GM23338 (cell line): ENCODE measurements around the gene LCP1. TPM values are rescaled to one million over a fixed set of nuclear protein-coding genes. Genes with fewer than 3 reads are reported as not detected.

ENCODE experiments used
- ATAC-seq: fragments of 200-7000 bp; cut with Tn5 transposase; 3 replicates; pipeline ENCODE4 v1.9.1; 2020
- DNase-seq: peaks from one replicate; pipeline ENCODE4 v3.0.0-alpha.2; 2015; ENCODE audit warnings: low spot score
- H2AFZ ChIP-seq: fragments of 200-600 bp; sonication (generic); 2 replicates; pipeline ENCODE4 v1.8.0; 2016; ENCODE audit warnings: antibody characterized with exemption, mild to moderate bottlenecking, moderate library complexity
- H3F3A ChIP-seq: fragments of 200-600 bp; sonication (generic); replicated peaks from 2 replicates; pipeline ENCODE4 v1.8.0; 2017; ENCODE audit warnings: antibody characterized with exemption, mixed run types, low read depth
- H3K27ac ChIP-seq: fragments of 200-600 bp; sonication (generic); 2 replicates; pipeline ENCODE4 v1.6.1; 2016; ENCODE audit warnings: low read depth
- H3K27me3 ChIP-seq: fragments of 200-600 bp; sonication (generic); 2 replicates; pipeline ENCODE4 v1.8.0; 2016; ENCODE audit warnings: mild to moderate bottlenecking, mixed run types, moderate library complexity; ENCODE audit not compliant: insufficient read depth
- H3K36me3 ChIP-seq: fragments of 200-600 bp; sonication (generic); 2 replicates; pipeline ENCODE4 v1.8.0; 2016; ENCODE audit warnings: mild to moderate bottlenecking; ENCODE audit not compliant: insufficient read depth
- H3K4me1 ChIP-seq: fragments of 200-600 bp; sonication (generic); 2 replicates; pipeline ENCODE4 v1.8.0; 2016; ENCODE audit warnings: mild to moderate bottlenecking, moderate library complexity; ENCODE audit not compliant: insufficient read depth
- H3K4me2 ChIP-seq: fragments of 200-600 bp; sonication (generic); 2 replicates; pipeline ENCODE4 v1.7.1; 2017; ENCODE audit warnings: mixed run types
- H3K4me3 ChIP-seq: fragments of 200-600 bp; sonication (generic); 2 replicates; pipeline ENCODE4 v1.6.1; 2016; ENCODE audit warnings: mixed run types
- H3K79me2 ChIP-seq: fragments of 200-600 bp; sonication (generic); replicated peaks from 2 replicates; pipeline ENCODE4 v1.8.0; 2017; ENCODE audit warnings: mild to moderate bottlenecking; ENCODE audit not compliant: insufficient read depth
- H3K9me2 ChIP-seq: fragments of 200-600 bp; sonication (generic); 2 replicates; pipeline ENCODE4 v1.8.0; 2017; ENCODE audit not compliant: insufficient read depth
- H4K20me1 ChIP-seq: fragments of 200-600 bp; sonication (generic); replicated peaks from 2 replicates; pipeline ENCODE4 v1.8.0; 2017; ENCODE audit warnings: mild to moderate bottlenecking; ENCODE audit not compliant: insufficient read depth
- H3K27ac Mint-ChIP-seq: 2 replicates; pipeline ENCODE4 v1.8.0; 2020; ENCODE audit warnings: inconsistent platforms, mild to moderate bottlenecking, moderate library complexity, mixed read lengths
- H3K27me3 Mint-ChIP-seq: 3 replicates; pipeline ENCODE4 v1.8.0; 2022; ENCODE audit warnings: low read depth, mild to moderate bottlenecking, moderate library complexity, mixed read lengths, inconsistent platforms; ENCODE audit not compliant: insufficient read depth, poor library complexity
- H3K36me3 Mint-ChIP-seq: 3 replicates; pipeline ENCODE4 v1.8.0; 2021; ENCODE audit warnings: low read depth, mild to moderate bottlenecking, inconsistent platforms, moderate library complexity, mixed read lengths
- H3K4me1 Mint-ChIP-seq: 3 replicates; pipeline ENCODE4 v1.8.0; 2020; ENCODE audit warnings: mild to moderate bottlenecking, inconsistent platforms, mixed read lengths
- H3K4me3 Mint-ChIP-seq: 3 replicates; pipeline ENCODE4 v1.8.0; 2021; ENCODE audit warnings: moderate library complexity, mild to moderate bottlenecking, inconsistent platforms, mixed read lengths
- H3K9me3 Mint-ChIP-seq: 3 replicates; pipeline ENCODE4 v1.8.0; 2020; ENCODE audit warnings: moderate library complexity, mild to moderate bottlenecking, inconsistent platforms, mixed read lengths
- CREB1 ChIP-seq: fragments of 250-450 bp; sonication (Bioruptor Pico); IDR thresholded peaks from 2 replicates; pipeline ENCODE4 v1.5.0; 2020; ENCODE audit warnings: low read depth, mild to moderate bottlenecking, moderate library complexity
- CTCF ChIP-seq, 2 experiments: fragments of 200-600 bp in 1 of 2; sonication (generic) in 1 of 2; conservative IDR thresholded peaks; 2 replicates each; pipeline versions ENCODE4 v1.5.1 to v1.6.1; 2016 to 2017; ENCODE audit warnings: antibody characterized with exemption in 2 of 2, low read depth in 2 of 2, mild to moderate bottlenecking in 2 of 2, moderate library complexity in 1 of 2
- ETS1 ChIP-seq: IDR thresholded peaks from 2 replicates; pipeline ENCODE4 v1.6.1; 2016; ENCODE audit warnings: antibody characterized with exemption
- EZH2 ChIP-seq: fragments of 200-600 bp; sonication (generic); IDR thresholded peaks from one replicate; pipeline ENCODE4 v1.8.0; 2017; ENCODE audit warnings: antibody characterized with exemption, mild to moderate bottlenecking, low read depth; ENCODE audit not compliant: unreplicated experiment
- EZH2phosphoT487 ChIP-seq: fragments of 200-600 bp; sonication (generic); IDR thresholded peaks from one replicate; pipeline ENCODE4 v1.8.1; 2018; ENCODE audit warnings: antibody characterized with exemption; ENCODE audit not compliant: unreplicated experiment
- JUNB ChIP-seq: IDR thresholded peaks from one replicate; pipeline ENCODE4 v1.6.1; 2016; ENCODE audit warnings: antibody characterized with exemption; ENCODE audit not compliant: unreplicated experiment
- NANOG ChIP-seq: IDR thresholded peaks from 2 replicates; pipeline ENCODE4 v1.6.1; 2016; ENCODE audit warnings: antibody characterized with exemption, borderline replicate concordance
- POLR2AphosphoS5 ChIP-seq: IDR thresholded peaks from 2 replicates; pipeline ENCODE4 v1.6.1; 2016; ENCODE audit warnings: antibody characterized with exemption, low read depth
- REST ChIP-seq: IDR thresholded peaks from one replicate; pipeline ENCODE4 v1.6.1; 2018; ENCODE audit warnings: antibody characterized with exemption; ENCODE audit not compliant: unreplicated experiment
- STAT1 ChIP-seq: IDR thresholded peaks from one replicate; pipeline ENCODE4 v1.6.1; 2016; ENCODE audit warnings: antibody characterized with exemption; ENCODE audit not compliant: unreplicated experiment
- ZNF114 ChIP-seq: fragments of 250-450 bp; sonication (Bioruptor Pico); IDR thresholded peaks from 2 replicates; pipeline ENCODE4 v1.5.0; 2020; ENCODE audit warnings: mild to moderate bottlenecking, moderate library complexity
- ZNF331 ChIP-seq: fragments of 250-450 bp; sonication (Bioruptor Pico); IDR thresholded peaks from 2 replicates; pipeline ENCODE4 v1.5.0; 2020; ENCODE audit warnings: low read depth, mild to moderate bottlenecking, moderate library complexity
- polyA plus RNA-seq: library from polyadenylated mRNA; unstranded; fragments of >200 nt; fragmentation: Nextera tagmentation; extraction: Ambion mirVana; gene quantifications from 2 replicates; pipeline ENCODE4 v1.2.1, GENCODE V29; 2016
- total RNA-seq: library from RNA; depleted of rRNA; stranded (reverse); fragments of >200 nt; shearing (Covaris generic); gene quantifications from 2 replicates; pipeline ENCODE4 v1.2.3, GENCODE V29; 2014

LCP1 gene
- total and polyA plus RNA-seq, 2 experiments from 2014 or later, result 1.9 to 3.4 TPM

GRCh38 chr13:46183018-46183946 lies 1.3 kb upstream of the LCP1 start (continued):
- no peak for TF ChIP-seq CTCF (conservative IDR thresholded peaks at IDR 0.05; ENCODE audit: low read depth in 2 of 2)
- no peak for TF ChIP-seq EZH2
- TF ChIP-seq CREB1 (CRISPR knock-in tag), result no peak
- TF ChIP-seq REST, result no peak
- TF ChIP-seq STAT1, result no peak
- no peak for TF ChIP-seq ETS1
- TF ChIP-seq ZNF114 (CRISPR knock-in tag), result no peak
- no peak for TF ChIP-seq ZNF331 (CRISPR knock-in tag)
- no peak for TF ChIP-seq POLR2AphosphoS5
- TF ChIP-seq NANOG, result no peak

DNA sequence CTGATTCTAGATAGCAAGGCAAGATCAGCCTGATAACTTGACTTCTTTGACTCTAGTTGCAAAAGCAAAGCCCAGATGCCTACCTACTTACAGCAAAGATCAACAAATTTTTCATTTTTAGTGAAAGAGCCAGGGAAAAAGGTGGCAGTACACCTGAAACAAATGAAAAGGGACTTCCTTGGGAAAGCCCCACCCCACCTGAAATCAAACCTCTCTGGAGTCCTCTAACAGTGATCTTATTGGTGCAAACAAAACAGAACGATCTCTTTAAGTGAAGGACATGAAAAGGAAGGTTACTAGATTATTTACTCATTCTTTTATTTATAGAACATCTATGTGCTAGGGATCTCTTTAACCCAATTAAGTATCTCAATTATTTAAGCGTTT lies 507 bp upstream of the LCP1 start:
- Histone ChIP-seq H3K4me3 (no peak overlapping the region), H3F3A (no peaks in the 10 kb centered on the region), H3K79me2 (no peaks in the 10 kb centered on the region), H4K20me1 (no peaks in the 10 kb centered on the region), H3K4me1 (peaks cover 14% of the 10 kb centered on the region), H3K4me2 (no peak overlapping the region), H3K27ac (no peak overlapping the region), H3K36me3 (no peaks in the 10 kb centered on the region), H2AFZ (peak overlapping the region; percentile 47; the same call in 1 of the 2 replicates), H3K9me2 (no peaks in the 10 kb centered on the region), H3K27me3 (no peaks in the 10 kb centered on the region)
- DNase-seq (no peak), ATAC-seq (no peak)
- Mint-ChIP-seq H3K4me3 (no peak overlapping the region), H3K27me3 (peaks cover 9% of the 10 kb centered on the region), H3K9me3 (no peaks in the 10 kb centered on the region), H3K36me3 (no peaks in the 10 kb centered on the region), H3K27ac (peak overlapping the region; percentile 64), H3K4me1 (peaks cover 13% of the 10 kb centered on the region; the same call in 2 of the 3 replicates)
- TF ChIP-seq CTCF (conservative IDR thresholded peaks at IDR 0.05; ENCODE audit: low read depth in 2 of 2) (no peak), ZNF331 (CRISPR knock-in tag) (no peak), EZH2 (no peak), EZH2phosphoT487 (no peak), ETS1 (no peak), NANOG (no peak), ZNF114 (CRISPR knock-in tag) (no peak), POLR2AphosphoS5 (no peak), JUNB (no peak)
